Measurements from ENCODE around the gene ITLN1. TPM values are rescaled to one million over a fixed set of nuclear protein-coding genes. Genes with fewer than 3 reads are reported as not detected.
A peak's percentile ranks its signal among the peaks of the same experiment; 100 is the strongest.
"Not testable (repeated sequence)": the region's sequence is repeated elsewhere in the genome, so short reads cannot be mapped to it uniquely, and the experiment has no call there.

The ITLN1 gene
- total RNA-seq (1 to 10 TPM; 1.6 to 3.3 TPM), polyA plus RNA-seq (100 to 1,000 TPM in 1 of 2 donors, under 1 TPM in 1; 0.86 to 110 TPM)
- long read RNA-seq, donor 1: 0 reads
- long read RNA-seq, donor 2, partial matches to known transcripts: 0 of 1 reads
- long read RNA-seq, donor 2, other reads (novel, unspliced or antisense): 0 of 1 reads
- long read RNA-seq, donor 3: 0 reads
- long read RNA-seq, donor 4: 0 reads
- long read RNA-seq, donor 5: 0 reads

DNA sequence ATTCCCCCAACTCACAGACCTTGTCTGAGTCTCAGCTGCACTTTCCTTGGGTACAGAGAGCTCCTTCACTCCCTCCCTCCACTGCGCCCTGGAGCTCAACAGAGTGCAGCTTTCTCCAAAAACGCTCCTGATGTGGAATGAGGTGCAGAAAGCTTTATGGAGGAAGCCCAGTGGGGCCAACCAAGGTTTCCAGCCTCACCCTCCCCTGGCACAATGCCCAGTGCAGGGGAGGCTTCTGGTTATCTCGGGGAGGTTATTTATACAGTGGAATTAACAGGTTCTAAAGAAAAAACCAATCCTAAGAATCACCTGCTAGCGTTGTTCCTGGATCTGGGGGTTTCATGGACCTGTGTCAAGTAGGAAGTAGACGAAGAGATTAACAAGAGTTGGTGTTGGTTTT is at the start of gene ITLN1:
ITLN1 (minus strand) TSS at position 139 of the 400 bp plus-strand sequence. CDS start 303 bp downstream, outside the sequence.
- Histone ChIP-seq H3K9ac (ENCODE audit: insufficient read depth in 1 of 2, low read length in 2 of 2) (no peak within 1 kb of the TSS), H3K4me3 (no peak within 1 kb of the TSS), H3K27ac (ENCODE audit: low read depth in 1 of 2, low read length in 1 of 2) (no peak within 1 kb of the TSS), H3K9me3 (ENCODE audit: control insufficient read depth in 4 of 4, insufficient read depth in 3 of 4, low read length in 3 of 4) (no peaks in the 10 kb centered on the region), H3K36me3 (ENCODE audit: control insufficient read depth in 4 of 4, insufficient read depth in 4 of 4, low read length in 4 of 4) (no peaks in the 10 kb centered on the region), H3K27me3 (ENCODE audit: control insufficient read depth in 3 of 3, insufficient read depth in 3 of 3, low read length in 2 of 3) (no peaks in the 10 kb centered on the region), H3K4me1 (ENCODE audit: control insufficient read depth in 5 of 5, insufficient read depth in 5 of 5, low read length in 5 of 5) (peaks cover 0 to 3% (median 0%) of the 10 kb centered on the region in 5 donors)
- no peak for ATAC-seq (ENCODE audit: insufficient read depth, low FRiP score)
- 56 to 66% methylated on average over 5 of the region's 5 CpGs for WGBS, 2 donors
- TF ChIP-seq, protein P1, sequence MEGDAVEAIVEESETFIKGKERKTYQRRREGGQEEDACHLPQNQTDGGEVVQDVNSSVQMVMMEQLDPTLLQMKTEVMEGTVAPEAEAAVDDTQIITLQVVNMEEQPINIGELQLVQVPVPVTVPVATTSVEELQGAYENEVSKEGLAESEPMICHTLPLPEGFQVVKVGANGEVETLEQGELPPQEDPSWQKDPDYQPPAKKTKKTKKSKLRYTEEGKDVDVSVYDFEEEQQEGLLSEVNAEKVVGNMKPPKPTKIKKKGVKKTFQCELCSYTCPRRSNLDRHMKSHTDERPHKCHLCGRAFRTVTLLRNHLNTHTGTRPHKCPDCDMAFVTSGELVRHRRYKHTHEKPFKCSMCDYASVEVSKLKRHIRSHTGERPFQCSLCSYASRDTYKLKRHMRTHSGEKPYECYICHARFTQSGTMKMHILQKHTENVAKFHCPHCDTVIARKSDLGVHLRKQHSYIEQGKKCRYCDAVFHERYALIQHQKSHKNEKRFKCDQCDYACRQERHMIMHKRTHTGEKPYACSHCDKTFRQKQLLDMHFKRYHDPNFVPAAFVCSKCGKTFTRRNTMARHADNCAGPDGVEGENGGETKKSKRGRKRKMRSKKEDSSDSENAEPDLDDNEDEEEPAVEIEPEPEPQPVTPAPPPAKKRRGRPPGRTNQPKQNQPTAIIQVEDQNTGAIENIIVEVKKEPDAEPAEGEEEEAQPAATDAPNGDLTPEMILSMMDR (IDR thresholded peaks at IDR 0.05; ENCODE audit: control extremely low read depth, extremely low read depth): no peak
- DNase-seq: no peak

DNA sequence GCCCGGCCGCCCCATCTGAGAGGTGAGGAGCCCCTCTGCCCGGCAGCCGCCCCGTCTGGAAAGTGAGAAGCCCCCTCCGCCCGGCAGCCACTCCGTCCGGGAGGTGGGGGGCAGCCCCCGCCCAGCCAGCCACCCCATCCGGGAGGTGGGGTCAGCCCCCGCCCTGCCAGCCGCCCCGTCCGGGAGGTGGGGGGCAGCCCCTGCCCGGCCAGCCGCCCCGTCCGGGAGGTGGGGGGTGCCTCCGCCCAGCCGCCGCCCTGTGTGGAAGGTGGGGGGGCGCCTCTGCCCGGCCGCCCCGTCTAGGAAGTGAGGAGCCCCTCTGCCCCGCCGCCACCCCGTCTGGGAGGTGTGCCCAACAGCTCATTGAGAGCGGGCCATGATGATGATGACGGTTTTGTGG is 48.3 kb upstream of the ITLN1 start:
- H3K27me3 ChIP-seq (ENCODE audit: control insufficient read depth in 3 of 3, insufficient read depth in 3 of 3, low read length in 2 of 3); H3K9ac ChIP-seq (ENCODE audit: insufficient read depth in 1 of 2, low read length in 2 of 2); DNase-seq; H3K27ac ChIP-seq (ENCODE audit: low read depth in 1 of 2, low read length in 1 of 2); H3K36me3 ChIP-seq (ENCODE audit: control insufficient read depth in 4 of 4, insufficient read depth in 4 of 4, low read length in 4 of 4); H3K4me3 ChIP-seq; ATAC-seq (ENCODE audit: insufficient read depth, low FRiP score); H3K4me1 ChIP-seq (ENCODE audit: control insufficient read depth in 5 of 5, insufficient read depth in 5 of 5, low read length in 5 of 5); H3K9me3 ChIP-seq (ENCODE audit: control insufficient read depth in 4 of 4, insufficient read depth in 3 of 4, low read length in 3 of 4): not testable (repeated sequence)
- WGBS, 2 donors: 88 to 93% methylated on average over 30 to 31 of the region's 31 CpGs

DNA sequence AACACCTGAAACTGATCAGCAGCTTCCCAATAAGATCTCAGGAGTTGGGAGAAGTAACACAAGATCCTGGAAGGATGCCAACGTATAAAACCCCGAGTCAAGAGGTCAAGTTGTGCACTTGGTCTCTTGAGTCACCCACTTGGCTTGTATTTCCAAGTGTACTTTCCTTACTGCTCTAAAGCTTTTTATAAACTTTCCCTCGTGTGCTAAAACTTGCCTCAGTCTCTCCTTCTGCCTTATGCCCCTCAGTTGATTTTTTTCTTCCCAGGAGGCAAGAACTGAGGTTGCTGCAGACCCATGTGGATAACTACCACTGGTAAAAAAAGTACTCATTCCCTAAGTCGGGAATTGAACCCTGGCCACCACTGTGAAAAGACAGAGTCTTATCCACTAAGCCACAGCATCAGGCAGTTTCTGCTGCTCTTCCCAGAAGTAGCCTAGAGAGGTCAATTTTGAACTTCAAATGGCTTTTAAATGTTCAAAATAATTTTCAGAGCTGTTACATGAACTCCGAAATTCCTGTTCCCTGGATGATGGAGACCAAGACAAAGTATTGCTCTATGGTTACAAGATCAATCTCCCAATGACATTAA is 40.8 kb upstream of the ITLN1 start:
- TF ChIP-seq, protein P1 (IDR thresholded peaks at IDR 0.05; ENCODE audit: control extremely low read depth, extremely low read depth): no peak
- no peaks in the 10 kb centered on the region for H3K27me3 ChIP-seq (ENCODE audit: control insufficient read depth in 3 of 3, insufficient read depth in 3 of 3, low read length in 2 of 3)
- WGBS, 2 donors: 66 to 87% methylated on average over 5 of the region's 5 CpGs
- no peak overlapping the region for H3K4me3 ChIP-seq
- H3K36me3 ChIP-seq (ENCODE audit: control insufficient read depth in 4 of 4, insufficient read depth in 4 of 4, low read length in 4 of 4): no peaks in the 10 kb centered on the region
- DNase-seq (no peak), ATAC-seq (ENCODE audit: insufficient read depth, low FRiP score) (peak; percentile 41)
- H3K4me1 ChIP-seq (ENCODE audit: control insufficient read depth in 5 of 5, insufficient read depth in 5 of 5, low read length in 5 of 5): no peaks in the 10 kb centered on the region
- H3K9me3 ChIP-seq (ENCODE audit: control insufficient read depth in 4 of 4, insufficient read depth in 3 of 4, low read length in 3 of 4): peaks cover 0 to 7% (median 0%) of the 10 kb centered on the region in 4 donors
- H3K27ac ChIP-seq (ENCODE audit: low read depth in 1 of 2, low read length in 1 of 2): no peak overlapping the region
- no peak overlapping the region for H3K9ac ChIP-seq (ENCODE audit: insufficient read depth in 1 of 2, low read length in 2 of 2)

DNA sequence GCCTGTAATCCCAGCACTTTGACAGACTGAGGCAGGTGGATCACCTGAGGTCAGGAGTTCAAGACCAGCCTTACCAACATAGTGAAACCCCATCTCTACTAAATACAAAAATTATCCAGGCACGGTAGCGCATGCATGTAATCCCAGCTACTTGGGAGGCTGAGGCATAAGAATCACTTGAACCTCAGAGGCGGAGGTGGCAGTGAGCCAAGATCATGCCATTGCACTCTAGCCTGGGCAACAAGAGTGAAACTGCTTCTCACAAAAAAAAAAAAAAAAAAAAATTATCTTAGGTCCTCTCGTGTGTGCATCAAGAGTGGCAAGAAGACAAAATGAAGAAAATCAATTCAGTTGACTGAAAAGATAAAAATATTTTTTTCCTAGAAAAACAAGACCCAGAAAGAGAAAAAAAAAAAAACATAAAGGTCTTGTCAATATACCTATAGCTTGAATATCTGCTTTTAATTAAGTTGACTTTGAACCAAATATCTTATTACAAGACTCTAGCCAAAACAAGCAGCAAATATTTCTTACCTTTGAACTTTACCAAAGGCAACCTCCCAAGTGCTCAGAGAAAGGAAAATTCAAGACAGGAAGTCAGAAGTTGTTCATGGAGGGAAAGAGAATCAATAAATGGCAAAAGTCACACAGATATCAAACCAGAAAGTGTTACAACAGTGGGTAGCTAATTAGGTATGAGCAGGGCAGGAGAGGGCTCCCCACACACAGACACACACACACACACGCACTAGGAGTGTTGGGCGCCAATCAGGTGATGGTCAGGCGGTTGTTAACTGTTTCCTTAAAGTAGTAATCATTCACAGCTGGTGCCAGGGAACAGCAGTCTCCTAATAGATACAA is 40.0 kb upstream of the ITLN1 start:
- Histone ChIP-seq H3K4me1 (ENCODE audit: control insufficient read depth in 5 of 5, insufficient read depth in 5 of 5, low read length in 5 of 5) (no peaks in the 10 kb centered on the region), H3K4me3 (no peak overlapping the region), H3K27me3 (ENCODE audit: control insufficient read depth in 3 of 3, insufficient read depth in 3 of 3, low read length in 2 of 3) (no peaks in the 10 kb centered on the region), H3K27ac (ENCODE audit: low read depth in 1 of 2, low read length in 1 of 2) (no peak overlapping the region), H3K36me3 (ENCODE audit: control insufficient read depth in 4 of 4, insufficient read depth in 4 of 4, low read length in 4 of 4) (no peaks in the 10 kb centered on the region), H3K9me3 (ENCODE audit: control insufficient read depth in 4 of 4, insufficient read depth in 3 of 4, low read length in 3 of 4) (peaks cover 0 to 7% (median 0%) of the 10 kb centered on the region in 4 donors), H3K9ac (ENCODE audit: insufficient read depth in 1 of 2, low read length in 2 of 2) (no peak overlapping the region)
- DNase-seq: no peak
- WGBS, 2 donors: 65 to 84% methylated on average over 7 of the region's 7 CpGs
- ATAC-seq (ENCODE audit: insufficient read depth, low FRiP score): no peak
- TF ChIP-seq, protein P1 (IDR thresholded peaks at IDR 0.05; ENCODE audit: control extremely low read depth, extremely low read depth): no peak
